Stimulated activated CD8-positive, alpha-beta memory T cell treated with anti-CD3 and anti-CD28 coated beads, Interleukin-15, amount 100 ng/mL, for 48 hours (primary cell): ENCODE data around the gene EHBP1.
"Not testable (repeated sequence)": the region's sequence is repeated elsewhere in the genome, so short reads cannot be mapped to it uniquely, and the experiment has no call there.

Experiments
- DNase-seq, 2 donors: peaks; one replicate each; pipeline ENCODE4 v3.0.0-alpha.2; 2020; ENCODE audit warnings: low read depth in 2 of 2

The EHBP1 gene

GRCh38 chr2:62736899-62737559 is 31.5 kb downstream of the EHBP1 start:
- no peak for DNase-seq

GRCh38 chr2:62738981-62739936 is 33.7 kb downstream of the EHBP1 start:
- no peak for DNase-seq

GRCh38 chr2:62740221-62740620 is 34.7 kb downstream of the EHBP1 start:
- DNase-seq: no peak

GRCh38 chr2:62741127-62741526 is 35.6 kb downstream of the EHBP1 start:
- no peak for DNase-seq

- no peak for DNase-seq
Observed at GRCh38 chr2:62741954-62742722, 36.6 kb downstream of the EHBP1 start.

- no peak for DNase-seq
Observed at GRCh38 chr2:62743506-62743905, 38.0 kb downstream of the EHBP1 start.

GRCh38 chr2:62744603-62745002 is 39.1 kb downstream of the EHBP1 start:
- no peak for DNase-seq

DNA sequence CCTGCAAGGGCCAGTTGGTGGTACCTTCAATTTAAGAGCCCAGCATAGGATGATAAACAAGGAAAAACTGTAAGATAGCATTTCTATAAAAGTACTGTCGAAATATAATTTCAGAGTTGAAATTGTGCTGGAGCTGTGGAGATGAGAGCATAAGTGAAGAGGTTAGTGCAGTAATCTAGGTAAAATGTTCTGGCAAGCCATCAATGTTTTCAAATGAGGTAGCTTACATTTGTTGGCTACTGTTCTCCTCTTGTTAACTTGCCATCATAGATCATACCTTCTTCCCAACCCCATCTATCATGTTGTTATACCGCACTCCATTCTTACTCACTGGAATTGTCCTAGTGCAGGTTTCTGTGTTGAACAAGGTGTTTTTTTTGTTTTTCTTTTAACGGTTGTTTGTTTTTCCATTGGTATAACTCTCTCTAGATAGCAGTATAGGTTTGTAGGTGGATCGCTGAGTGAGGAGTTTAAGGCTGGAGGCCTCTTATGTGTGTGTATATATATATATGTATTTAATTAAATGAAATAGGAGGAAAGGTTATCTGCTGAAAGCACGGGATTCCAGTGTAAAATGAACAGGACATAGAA is 40.5 kb downstream of the EHBP1 start:
- no peak for DNase-seq

- DNase-seq: no peak
Observed at GRCh38 chr2:62747169-62747568, 41.7 kb downstream of the EHBP1 start.

- no peak for DNase-seq
Observed at GRCh38 chr2:62747876-62748275, 42.4 kb downstream of the EHBP1 start.

- not testable (repeated sequence) for DNase-seq
Observed at GRCh38 chr2:62749111-62749510, 43.6 kb downstream of the EHBP1 start.

GRCh38 chr2:62757029-62757428 is 51.5 kb downstream of the EHBP1 start:
- DNase-seq: no peak

DNA sequence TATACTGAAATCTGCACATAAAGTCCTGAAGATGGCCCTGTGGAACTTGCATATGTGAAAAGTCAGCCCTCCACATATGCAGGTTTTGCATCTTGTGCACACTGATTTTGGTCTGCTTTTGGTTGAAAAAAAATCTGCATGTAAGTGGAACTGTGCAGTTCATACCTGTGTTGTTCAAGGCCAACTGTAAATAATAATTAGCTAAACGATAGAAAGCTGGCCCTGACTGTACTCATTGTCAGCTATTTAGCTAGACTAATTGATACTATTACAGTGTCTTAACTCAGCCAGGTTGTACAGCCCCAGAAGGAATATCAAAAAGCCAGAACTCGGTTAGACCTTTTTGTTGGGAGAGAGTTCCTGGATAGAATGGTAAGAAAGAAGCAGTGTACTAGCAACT is 54.5 kb downstream of the EHBP1 start:
- no peak for DNase-seq

- no peak for DNase-seq
Observed at GRCh38 chr2:62760555-62760954, 55.0 kb downstream of the EHBP1 start.

DNA sequence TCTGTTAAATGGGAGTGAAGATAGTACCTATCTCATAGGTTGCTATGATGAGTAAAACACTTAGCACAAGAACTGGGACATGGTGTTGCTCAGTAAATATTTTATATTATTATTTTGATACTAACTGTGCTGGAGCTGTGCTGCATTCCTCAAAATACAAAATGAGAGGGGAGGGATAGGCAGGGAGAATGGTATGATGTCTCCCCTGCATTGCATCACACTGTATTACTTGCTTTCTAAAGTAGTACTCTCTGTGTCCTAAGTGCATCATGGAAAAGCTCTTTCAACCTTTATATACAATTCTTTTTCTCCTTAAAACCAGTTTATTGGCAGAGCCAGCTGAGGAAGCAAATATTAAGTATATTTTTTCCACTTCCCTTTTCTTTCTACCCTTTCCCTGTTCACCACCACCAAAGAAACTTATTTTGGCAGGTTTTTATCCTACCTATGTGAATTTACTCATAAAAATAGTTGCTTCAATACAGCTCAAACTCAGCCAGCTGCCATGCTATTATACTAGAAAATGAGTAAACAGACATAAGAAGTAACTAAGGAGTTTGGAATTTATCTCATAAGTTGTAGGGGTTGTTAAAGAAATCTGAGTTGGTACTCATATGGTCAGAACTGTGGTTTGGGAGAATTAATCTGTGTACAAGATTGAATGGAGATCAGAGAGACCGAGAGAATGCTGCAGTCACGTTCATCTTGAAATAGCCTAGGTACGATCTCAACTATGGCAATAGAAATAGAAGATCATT is 60.3 kb downstream of the EHBP1 start:
- no peak for DNase-seq

DNA sequence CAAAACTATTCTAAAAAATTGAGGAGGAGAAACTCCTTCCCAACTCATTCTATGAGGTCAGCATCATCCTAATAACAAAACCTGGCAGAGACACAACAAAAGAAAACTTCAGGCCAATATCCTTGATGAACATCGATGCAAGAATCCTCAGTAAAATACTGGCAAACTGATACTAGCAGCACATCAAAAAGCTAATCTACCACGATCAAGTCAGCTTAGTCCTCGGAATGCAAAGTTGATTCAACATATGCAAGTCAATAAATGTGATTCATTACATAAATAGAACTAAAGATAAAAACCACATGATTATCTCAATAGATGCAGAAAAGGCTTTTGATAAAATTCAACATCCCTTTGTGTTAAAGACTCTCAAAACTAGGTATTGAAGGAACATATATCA is 63.1 kb downstream of the EHBP1 start:
- DNase-seq: no peak

DNA sequence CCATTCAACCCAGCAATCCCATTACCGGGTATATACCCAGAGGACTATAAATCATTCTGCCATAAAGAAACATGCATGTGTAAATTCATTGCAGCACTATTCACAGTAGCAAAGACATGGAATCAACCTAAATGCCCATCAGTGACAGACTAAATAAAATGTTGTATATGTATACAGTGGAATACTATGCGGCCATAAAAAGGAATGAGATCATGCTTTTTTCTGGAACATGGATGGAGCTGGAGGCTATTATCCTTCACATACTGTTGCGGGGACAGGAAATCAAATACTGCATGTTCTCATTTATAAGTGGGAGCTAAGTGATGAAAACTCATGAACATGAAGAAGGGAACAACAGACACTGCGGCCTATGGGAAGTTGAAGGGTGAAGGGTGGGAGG is 65.1 kb downstream of the EHBP1 start:
- no peak for DNase-seq

- no peak for DNase-seq
Observed at GRCh38 chr2:62774555-62775366, 69.2 kb downstream of the EHBP1 start.

DNA sequence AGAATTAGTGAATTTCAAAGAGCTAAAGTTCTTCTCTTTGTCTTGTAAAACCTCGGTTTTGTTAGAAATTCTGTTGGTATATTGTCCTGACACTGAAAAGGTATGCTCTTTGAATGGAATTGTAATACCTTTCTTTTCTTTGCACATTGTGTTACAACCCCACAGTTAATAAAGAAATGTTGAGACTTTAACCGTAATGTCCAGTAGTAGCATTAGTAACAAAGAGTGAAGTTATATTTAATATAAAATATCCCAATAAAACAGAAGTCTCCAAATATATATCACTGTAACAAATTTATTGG is 69.8 kb downstream of the EHBP1 start:
- DNase-seq: no peak

- no peak for DNase-seq
Observed at GRCh38 chr2:62783679-62784078, 78.2 kb downstream of the EHBP1 start.

DNA sequence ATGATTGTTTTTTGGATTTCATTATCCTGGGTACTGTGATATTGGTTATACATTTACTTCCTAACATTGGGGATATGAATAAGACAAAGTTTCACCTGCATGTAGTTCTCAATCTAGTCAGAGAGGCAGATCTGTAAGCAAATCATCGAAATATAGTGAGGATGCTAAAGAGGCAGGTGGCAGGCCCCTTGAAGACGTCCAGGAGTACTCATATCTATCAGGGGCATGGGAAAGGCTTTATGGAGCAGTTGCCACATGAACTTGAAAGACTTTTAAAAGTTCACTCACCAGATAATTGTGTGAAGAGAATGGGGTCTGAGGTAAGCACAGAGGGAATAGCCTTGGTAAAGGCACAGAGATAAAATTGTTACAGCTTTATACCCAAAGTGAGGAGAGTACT is 78.8 kb downstream of the EHBP1 start:
- DNase-seq: no peak
